HG03571 (cell line): ENCODE results near the gene IMPACT.

ENCODE experiments used
- ATAC-seq: cut with Tn5 transposase; IDR thresholded peaks from one replicate; pipeline ENCODE4 v1.9.1; 2021; ENCODE audit not compliant: unreplicated experiment

Gene IMPACT

GRCh38 chr18:24426398-24427294 is at the start of gene IMPACT:
TSS of gene IMPACT (plus strand) at chr18:24426670. CDS start at chr18:24426757, 87 bp downstream.
- peak; percentile 94 for ATAC-seq

GRCh38 chr18:24378598-24378997 is 47.9 kb upstream of the IMPACT start:
- no peak for ATAC-seq

- no peak for ATAC-seq
Observed at GRCh38 chr18:24380163-24380747, 46.2 kb upstream of the IMPACT start.

GRCh38 chr18:24381126-24381525 is 45.3 kb upstream of the IMPACT start:
- no peak for ATAC-seq

- no peak for ATAC-seq
Observed at GRCh38 chr18:24386681-24387080, 39.8 kb upstream of the IMPACT start.

- ATAC-seq: no peak
Observed at GRCh38 chr18:24388957-24389356, 37.5 kb upstream of the IMPACT start.

GRCh38 chr18:24395049-24395795 is 31.2 kb upstream of the IMPACT start:
- ATAC-seq: no peak

GRCh38 chr18:24396082-24396633 is 30.3 kb upstream of the IMPACT start:
- ATAC-seq: no peak

GRCh38 chr18:24397131-24397693 is 29.3 kb upstream of the IMPACT start:
- no peak for ATAC-seq

GRCh38 chr18:24397694-24398368 is 28.6 kb upstream of the IMPACT start, which contains the start of gene OSBPL1A:
TSS of gene OSBPL1A (minus strand) at chr18:24397824. CDS start at chr18:24377533, 20,291 bp downstream.
- no peak for ATAC-seq

- ATAC-seq: no peak
Observed at GRCh38 chr18:24398540-24398939, 27.9 kb upstream of the IMPACT start.

GRCh38 chr18:24400587-24400986 is 25.9 kb upstream of the IMPACT start:
- no peak for ATAC-seq

- ATAC-seq: no peak
Observed at GRCh38 chr18:24402209-24402785, 24.2 kb upstream of the IMPACT start.

- no peak for ATAC-seq
Observed at GRCh38 chr18:24403076-24403475, 23.4 kb upstream of the IMPACT start.

- ATAC-seq: no peak
Observed at GRCh38 chr18:24404591-24404990, 21.9 kb upstream of the IMPACT start.

GRCh38 chr18:24408496-24408895 is 18.0 kb upstream of the IMPACT start:
- no peak for ATAC-seq

- ATAC-seq: no peak
Observed at GRCh38 chr18:24413148-24413547, 13.3 kb upstream of the IMPACT start.

- ATAC-seq: no peak
Observed at GRCh38 chr18:24414349-24415003, 12.0 kb upstream of the IMPACT start.

- no peak for ATAC-seq
Observed at GRCh38 chr18:24417480-24417879, 9.0 kb upstream of the IMPACT start.
